Urinary bladder (tissue), 4 donors: ENCODE results near the gene ABCC4. TPM values are rescaled to one million over a fixed set of nuclear protein-coding genes. Genes with fewer than 3 reads are reported as not detected.

Experiments
- DNase-seq: peaks from one replicate; pipeline ENCODE4 v3.0.0-alpha.2; 2015; ENCODE audit errors: extremely low spot score
- H3K27ac ChIP-seq: one replicate; pipeline ENCODE4 v1.5.1; 2013; ENCODE audit warnings: low read depth, mild to moderate bottlenecking, moderate library complexity
- H3K36me3 ChIP-seq: one replicate; pipeline ENCODE4 v1.6.1; 2013; ENCODE audit warnings: mild to moderate bottlenecking, moderate library complexity; ENCODE audit not compliant: insufficient read depth
- H3K4me1 ChIP-seq: one replicate; pipeline ENCODE4 v1.6.1; 2013; ENCODE audit warnings: mild to moderate bottlenecking, moderate library complexity; ENCODE audit not compliant: insufficient read depth
- H3K4me3 ChIP-seq: one replicate; pipeline ENCODE4 v1.5.1; 2013; ENCODE audit warnings: low read depth, low read length
- WGBS: extraction: QIAGEN DNeasy Blood & Tissue Kit; methylation state at CpG from one replicate; pipeline ENCODE4 v1.1.7; 2013; 5-methylcytosine and 5-hydroxymethylcytosine counted together
- polyA plus RNA-seq: library from polyadenylated mRNA; stranded (reverse); fragments of 200-250 nt; gene quantifications from one replicate; pipeline ENCODE4 v1.2.3, GENCODE V29; 2013
- total RNA-seq: library from RNA; depleted of rRNA; stranded (reverse); fragments of >200 nt; gene quantifications from one replicate; pipeline ENCODE4 v1.2.3, GENCODE V29; 2014
- donor health status: healthy with polysubstance abuse.
- donor health status: healthy.

ABCC4 gene
- total and polyA plus RNA-seq, 2 donors: 31.4 to 32.5 TPM

DNA sequence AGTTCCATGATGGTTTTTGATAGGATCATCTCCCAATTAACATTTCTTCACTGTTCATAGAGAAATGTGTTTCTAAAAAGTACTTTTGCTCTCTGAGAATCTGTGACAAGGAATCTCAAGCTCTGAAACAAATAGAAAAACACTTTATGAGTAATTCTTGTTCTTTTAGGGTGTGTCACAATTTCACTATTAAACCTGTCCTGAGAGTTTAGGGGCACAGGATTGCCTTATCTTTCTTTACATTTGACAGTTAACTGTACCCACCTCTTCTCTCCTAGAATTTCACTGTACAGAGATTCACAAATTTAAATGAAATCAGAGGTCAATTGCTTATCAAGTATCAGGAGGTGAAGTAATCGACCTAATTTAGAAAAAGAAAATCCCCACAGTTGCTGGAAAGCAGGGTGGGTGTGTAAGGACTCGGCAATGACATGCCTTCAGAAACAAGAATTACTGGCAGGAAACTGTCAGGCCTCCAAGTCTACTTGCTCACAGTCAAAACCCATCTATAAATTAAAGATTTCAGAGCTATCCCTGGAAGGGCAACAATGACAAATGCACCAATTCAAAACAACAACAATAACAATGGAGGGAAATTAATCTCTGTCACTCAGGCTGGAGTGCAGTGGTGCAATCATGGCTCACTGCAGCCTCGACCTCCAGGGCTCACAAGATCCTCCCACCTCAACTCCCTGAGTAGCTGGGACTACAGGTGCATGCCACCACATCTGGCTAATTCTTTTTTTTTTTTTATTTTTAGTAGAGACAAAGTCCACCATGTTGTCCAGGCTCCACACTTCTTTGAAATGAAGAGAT, 250.2 kb downstream of the ABCC4 start:
- H3K4me1 ChIP-seq: no peaks in the 10 kb centered on the region
- H3K27ac ChIP-seq: no peak overlapping the region
- no peak overlapping the region for H3K4me3 ChIP-seq
- WGBS: 70% methylated on average over 3 of the region's 3 CpGs
- peaks cover 2% of the 10 kb centered on the region for H3K36me3 ChIP-seq
- DNase-seq: no peak

DNA sequence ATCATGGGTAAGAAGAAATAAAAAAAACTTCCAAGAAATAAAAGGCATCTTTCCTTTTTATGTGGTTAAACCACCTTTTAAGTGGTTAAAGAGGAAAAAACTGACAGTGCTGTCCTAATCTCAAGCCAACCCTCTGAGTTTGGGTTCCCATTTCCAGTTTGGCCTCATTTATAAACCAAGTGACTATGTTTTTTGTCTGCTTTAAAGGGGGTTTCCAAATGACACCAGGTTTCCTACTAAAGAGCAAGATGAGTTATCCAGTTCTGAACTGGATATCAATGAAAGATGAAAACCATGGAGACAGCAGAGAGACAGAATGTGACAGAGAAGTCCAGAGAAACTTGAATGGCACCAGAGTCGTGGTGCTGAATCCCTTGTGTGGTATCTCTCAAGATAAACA, 251.5 kb downstream of the ABCC4 start:
- Histone ChIP-seq H3K4me3 (no peak overlapping the region), H3K4me1 (no peaks in the 10 kb centered on the region), H3K27ac (no peak overlapping the region), H3K36me3 (peaks cover 2% of the 10 kb centered on the region)
- 49% methylated on average over 1 of the region's 1 CpG for WGBS
- DNase-seq: no peak

DNA sequence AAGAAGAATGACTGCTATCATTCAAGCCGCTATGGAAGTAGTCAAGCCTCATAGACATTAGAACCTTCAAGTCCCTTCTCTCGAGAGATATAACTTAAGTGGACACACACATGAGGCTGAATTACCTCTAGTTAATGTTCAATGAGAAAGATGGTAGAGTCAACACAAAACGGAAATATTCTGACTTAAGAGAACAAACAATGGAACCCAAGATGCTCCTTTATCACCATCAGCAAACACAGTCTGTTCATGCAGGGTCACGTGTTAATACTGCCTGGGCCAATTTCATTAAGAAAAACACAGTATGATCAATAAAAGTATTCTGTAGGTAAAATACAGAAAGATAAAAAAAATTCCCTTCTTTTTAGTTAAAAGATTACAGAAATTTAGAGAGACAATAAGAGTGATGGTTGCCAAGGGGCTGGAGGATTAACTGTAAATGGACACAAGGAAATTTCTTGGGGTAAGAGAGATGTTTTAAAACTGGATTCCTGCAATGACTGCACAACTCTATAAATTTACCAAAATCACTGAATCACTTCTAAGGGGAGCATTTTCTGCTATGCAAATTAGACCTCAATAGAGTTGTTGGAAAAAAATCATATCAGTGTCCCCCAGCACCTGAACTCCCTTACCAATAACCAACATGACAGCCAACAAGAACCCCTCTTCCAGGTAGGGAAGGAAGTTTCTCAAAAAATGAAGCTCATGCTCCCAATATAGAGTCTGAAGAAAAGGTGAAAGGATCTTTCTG, 256.6 kb downstream of the ABCC4 start:
- Histone ChIP-seq H3K4me3 (no peak overlapping the region), H3K36me3 (peaks cover 6% of the 10 kb centered on the region), H3K4me1 (no peaks in the 10 kb centered on the region), H3K27ac (no peak overlapping the region)
- 90% methylated on average over 4 of the region's 4 CpGs for WGBS
- no peak for DNase-seq

DNA sequence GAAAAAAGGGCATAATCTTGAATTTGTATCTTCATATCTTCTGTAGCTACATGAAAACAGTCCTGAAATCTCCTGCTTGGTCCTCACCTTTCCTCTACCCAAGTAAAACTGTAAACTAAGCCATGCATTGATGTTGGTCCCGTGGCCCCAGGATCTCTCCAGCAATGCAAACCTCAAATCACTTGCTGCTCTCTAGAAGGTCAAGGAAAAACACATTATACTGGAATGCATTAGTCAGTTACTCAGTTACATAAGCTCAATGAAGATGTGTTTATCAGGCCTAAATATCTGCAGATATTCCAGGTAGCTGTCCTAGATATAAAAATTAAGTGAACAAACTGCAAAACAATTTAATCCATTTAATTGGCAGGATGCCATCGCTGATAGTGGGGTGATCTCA, 261.8 kb downstream of the ABCC4 start:
- WGBS: 83% methylated on average over 2 of the region's 2 CpGs
- peaks cover 6% of the 10 kb centered on the region for H3K36me3 ChIP-seq
- no peak overlapping the region for H3K27ac ChIP-seq
- H3K4me3 ChIP-seq: no peak overlapping the region
- no peak for DNase-seq
- H3K4me1 ChIP-seq: no peaks in the 10 kb centered on the region

DNA sequence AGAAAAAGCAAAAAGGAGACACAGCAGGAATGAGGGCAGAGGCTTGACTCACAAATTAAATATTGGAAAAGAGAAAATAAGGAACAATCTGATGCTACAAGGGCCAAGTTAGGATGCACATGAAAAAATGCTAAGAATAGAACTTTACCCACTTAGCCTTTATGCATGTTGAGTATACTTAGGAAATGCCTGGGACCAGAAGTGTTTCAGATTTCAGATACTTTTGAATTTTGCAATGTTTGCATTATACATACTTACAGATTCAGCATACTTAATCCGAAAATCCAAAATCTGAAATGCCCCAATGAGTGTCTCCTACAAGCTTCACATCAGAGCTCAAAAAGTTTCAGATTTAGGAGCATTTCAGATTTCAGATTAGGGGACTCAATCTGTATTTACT, 262.3 kb downstream of the ABCC4 start:
- no peak overlapping the region for H3K27ac ChIP-seq
- no peak overlapping the region for H3K4me3 ChIP-seq
- DNase-seq: no peak
- peaks cover 6% of the 10 kb centered on the region for H3K36me3 ChIP-seq
- no peaks in the 10 kb centered on the region for H3K4me1 ChIP-seq
- 93% methylated on average over 1 of the region's 1 CpG for WGBS

DNA sequence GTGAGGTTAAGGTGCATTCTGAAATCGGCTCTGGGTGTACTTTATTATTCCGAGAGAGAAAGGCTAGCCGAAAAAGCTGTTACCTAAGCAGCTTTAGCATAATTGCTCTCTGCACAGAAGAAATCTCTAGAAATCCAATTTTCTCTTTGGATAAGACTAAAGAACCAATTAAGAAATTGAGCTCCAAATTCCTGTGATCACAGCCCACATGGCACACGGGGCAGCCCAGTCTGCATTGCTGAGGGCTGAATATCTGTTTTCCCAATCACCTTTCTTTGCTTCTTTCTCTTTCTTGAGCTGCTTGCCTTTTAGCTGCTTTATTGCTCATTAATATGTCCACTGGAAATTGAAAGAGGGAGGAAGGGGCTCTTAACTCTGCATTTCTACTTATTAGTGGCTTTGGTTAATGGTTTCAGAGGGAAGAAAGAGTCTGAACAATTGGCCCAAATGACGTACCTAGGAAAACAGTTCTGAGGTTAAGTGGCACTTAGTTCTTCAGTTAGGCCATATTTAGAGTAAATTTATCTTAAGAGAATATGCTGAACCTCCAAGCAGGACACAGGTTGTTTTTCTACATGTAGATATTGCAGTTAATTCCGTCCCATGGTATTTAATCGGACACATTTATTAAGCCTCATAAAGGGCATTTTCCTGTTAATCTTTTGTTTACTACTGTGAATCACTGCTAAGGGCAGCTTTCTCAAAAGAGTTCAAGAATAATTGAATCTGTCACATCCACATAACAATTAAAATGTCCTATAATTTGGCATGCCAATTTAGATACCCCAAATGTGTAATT, 265.7 kb downstream of the ABCC4 start:
- Histone ChIP-seq H3K36me3 (peaks cover 2% of the 10 kb centered on the region), H3K4me3 (no peak overlapping the region), H3K4me1 (no peaks in the 10 kb centered on the region), H3K27ac (no peak overlapping the region)
- no peak for DNase-seq
- WGBS: 87% methylated on average over 7 of the region's 7 CpGs

DNA sequence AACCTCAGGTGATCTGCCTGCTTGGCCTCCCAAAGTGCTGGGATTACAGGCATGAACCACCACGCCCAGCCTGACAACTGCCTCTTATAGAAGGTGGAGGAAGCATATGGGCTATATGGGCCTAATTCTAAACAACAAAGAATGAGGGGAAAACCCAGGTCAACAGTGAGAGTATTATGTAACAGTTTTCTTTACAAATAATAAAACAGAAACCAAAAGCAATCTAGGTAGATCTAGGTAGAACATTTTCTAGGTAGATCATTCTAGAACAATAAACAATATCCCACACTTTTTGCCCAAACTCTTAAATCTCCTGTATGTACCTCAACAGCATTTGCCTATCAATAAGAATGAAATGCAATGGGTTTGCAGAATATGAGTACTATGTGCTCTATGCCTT, 267.4 kb downstream of the ABCC4 start:
- H3K4me3 ChIP-seq: no peak overlapping the region
- no peaks in the 10 kb centered on the region for H3K4me1 ChIP-seq
- no peak for DNase-seq
- WGBS: 94% methylated on average over 1 of the region's 1 CpG
- H3K27ac ChIP-seq: no peak overlapping the region
- H3K36me3 ChIP-seq: peaks cover 2% of the 10 kb centered on the region

DNA sequence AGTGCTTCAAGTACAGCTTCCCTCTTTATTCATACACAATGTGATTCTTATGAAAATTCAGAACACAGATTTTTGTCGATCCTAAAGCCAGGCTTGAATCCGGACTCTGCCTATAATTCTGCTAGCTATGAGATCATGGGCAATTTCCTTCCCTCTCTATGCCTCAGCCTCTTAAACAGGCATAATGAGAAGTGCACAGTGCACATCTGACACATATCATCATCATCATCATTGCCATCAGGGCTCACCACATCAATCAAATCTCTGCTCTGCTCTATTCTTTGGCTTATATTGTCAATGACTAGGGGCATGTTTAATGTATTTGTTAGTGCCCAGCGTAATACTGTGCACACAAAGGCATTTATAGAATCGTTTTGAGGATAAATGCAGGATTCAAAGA, 269.1 kb downstream of the ABCC4 start:
- DNase-seq: no peak
- H3K27ac ChIP-seq: no peak overlapping the region
- no peak overlapping the region for H3K4me3 ChIP-seq
- 86% methylated on average over 4 of the region's 4 CpGs for WGBS
- H3K4me1 ChIP-seq: no peaks in the 10 kb centered on the region
- H3K36me3 ChIP-seq: peaks cover 2% of the 10 kb centered on the region

DNA sequence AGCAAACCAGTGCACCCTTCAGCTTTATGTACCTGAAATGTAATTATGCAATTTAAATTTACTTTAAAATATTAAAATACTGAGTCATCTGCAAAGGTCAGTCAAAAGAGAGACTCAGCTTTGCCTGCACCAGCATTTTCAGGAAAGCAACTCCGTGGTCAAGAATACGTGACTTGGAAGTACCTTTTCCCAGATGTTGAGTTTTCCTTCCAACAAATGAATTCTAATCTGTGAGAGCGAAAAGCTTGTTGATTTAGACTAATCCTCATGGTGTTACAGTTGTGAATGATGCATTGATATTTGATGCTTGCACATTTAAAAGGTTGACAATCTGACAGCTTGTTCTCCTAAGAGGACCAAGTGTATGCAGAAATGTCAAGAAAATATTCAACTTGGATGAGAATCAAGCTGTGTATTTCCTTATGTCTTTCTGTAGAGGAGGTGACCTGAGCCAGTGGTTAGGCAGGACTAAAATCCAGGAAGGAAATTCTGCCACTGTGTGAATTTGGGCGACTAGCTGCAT, 270.4 kb downstream of the ABCC4 start:
- DNase-seq: no peak
- H3K36me3 ChIP-seq: peaks cover 2% of the 10 kb centered on the region

DNA sequence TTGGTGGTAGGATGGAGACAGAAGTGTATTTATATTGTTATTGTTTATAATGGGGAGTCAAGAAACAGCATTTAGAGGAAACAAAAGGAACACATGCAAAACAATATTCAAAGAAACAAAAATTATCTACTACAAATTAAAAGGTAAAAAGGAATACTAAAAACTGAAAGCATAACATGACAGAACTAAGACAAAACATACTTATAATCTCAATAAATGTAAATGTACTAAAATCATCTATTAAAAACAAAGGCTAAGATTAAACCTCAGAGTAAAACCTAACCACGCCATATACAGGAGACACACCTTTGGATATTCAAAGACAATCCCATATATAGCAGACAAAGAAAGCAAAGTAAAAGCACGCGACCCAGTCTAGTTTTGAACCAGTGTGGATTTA, 273.6 kb downstream of the ABCC4 start:
- Histone ChIP-seq H3K27ac (no peak overlapping the region), H3K4me3 (no peak overlapping the region), H3K36me3 (peaks cover 2% of the 10 kb centered on the region), H3K4me1 (no peaks in the 10 kb centered on the region)
- DNase-seq: no peak
- 97% methylated on average over 3 of the region's 3 CpGs for WGBS

More for the DNA sequence above, 270.4 kb downstream of the ABCC4 start:
- Histone ChIP-seq H3K4me3 (no peak overlapping the region), H3K27ac (no peak overlapping the region), H3K4me1 (no peaks in the 10 kb centered on the region)
- WGBS: 77% methylated on average over 4 of the region's 4 CpGs

DNA sequence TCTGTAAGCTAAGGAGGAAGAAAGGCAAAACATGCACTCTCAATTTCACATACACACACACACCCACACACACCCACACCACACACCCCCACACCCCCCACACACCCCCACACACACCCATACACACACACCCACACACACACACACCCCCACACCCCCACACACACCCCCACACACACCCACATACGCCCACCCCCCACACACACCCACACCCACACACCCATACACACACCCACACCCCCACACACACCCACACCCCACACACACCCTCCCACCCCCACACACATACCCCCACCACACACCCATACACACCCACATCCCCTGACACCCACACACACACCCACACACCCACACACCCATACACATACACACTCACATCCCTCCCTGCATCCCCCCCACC, 276.1 kb downstream of the ABCC4 start:
- no peaks in the 10 kb centered on the region for H3K36me3 ChIP-seq
- H3K27ac ChIP-seq: no peak overlapping the region
- DNase-seq: no peak
- H3K4me3 ChIP-seq: no peak overlapping the region
- 100% methylated on average over 1 of the region's 1 CpG for WGBS
- no peaks in the 10 kb centered on the region for H3K4me1 ChIP-seq

DNA sequence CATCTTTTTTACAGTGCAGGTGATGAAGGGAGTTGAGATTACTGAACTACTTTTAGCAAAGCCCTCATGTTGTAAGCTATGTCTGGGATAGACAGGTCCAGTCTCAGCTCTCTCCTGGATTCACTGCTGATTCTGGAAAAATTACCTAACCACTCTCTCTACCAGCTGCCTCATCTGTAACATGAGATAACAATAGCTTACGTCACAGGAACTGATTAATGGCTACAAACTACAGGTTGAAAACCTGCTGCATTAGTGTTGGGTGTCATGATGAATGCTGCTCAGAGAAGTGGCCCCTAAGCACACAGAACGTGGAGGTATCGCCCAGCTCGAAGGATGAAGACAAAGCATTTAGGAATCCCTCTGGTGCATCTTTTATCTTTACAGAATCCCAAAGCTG, 277.8 kb downstream of the ABCC4 start:
- Histone ChIP-seq H3K36me3 (no peaks in the 10 kb centered on the region), H3K4me3 (no peak overlapping the region), H3K27ac (no peak overlapping the region), H3K4me1 (no peaks in the 10 kb centered on the region)
- no peak for DNase-seq
- WGBS: 88% methylated on average over 4 of the region's 4 CpGs

DNA sequence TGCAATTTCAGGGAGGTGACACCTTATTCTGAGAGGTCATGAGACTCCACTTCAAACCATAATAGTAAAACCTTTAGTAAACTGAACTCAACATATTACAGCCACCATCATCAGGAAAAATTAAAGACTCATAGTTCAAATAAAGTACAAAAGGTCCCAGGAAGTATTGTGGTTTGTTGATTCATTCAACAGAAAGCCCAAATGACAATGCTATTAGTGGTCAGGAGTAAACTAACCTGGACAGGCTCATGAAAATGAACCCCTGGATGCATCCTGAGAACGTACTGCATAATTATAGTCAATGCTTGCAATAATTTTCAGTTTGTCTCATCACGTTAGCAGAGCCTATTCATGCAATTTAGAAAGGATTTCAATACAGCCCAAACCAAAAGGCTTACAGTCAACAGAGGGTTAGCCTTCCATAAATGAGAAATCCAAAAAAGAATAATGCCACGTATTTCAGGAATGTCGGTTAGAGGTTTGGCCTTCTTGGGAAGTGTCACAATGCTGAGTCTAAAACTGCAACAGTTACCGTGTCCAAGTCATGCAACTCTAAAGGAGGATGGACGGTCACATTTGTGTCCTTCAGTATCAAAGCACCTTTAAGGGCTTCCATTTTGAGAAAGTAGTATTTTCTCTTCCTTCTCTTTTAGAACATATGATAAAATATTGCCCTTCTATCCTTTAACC, 280.8 kb downstream of the ABCC4 start:
- 94% methylated on average over 6 of the region's 6 CpGs for WGBS

More for the DNA sequence above, 280.8 kb downstream of the ABCC4 start:
- H3K36me3 ChIP-seq: no peaks in the 10 kb centered on the region
- no peak for DNase-seq
- no peaks in the 10 kb centered on the region for H3K4me1 ChIP-seq
- H3K4me3 ChIP-seq: no peak overlapping the region
- no peak overlapping the region for H3K27ac ChIP-seq
